NCI-H1436 (cell line): Measurements from ENCODE around the gene MRC1.

ENCODE experiments used
- DNase-seq: peaks from one replicate; lab custom pipeline; 2025; lab: John Stamatoyannopoulos, UW

Gene MRC1

GRCh38 chr10:17795813-17796594 is 13.1 kb upstream of the MRC1 start:
- no peak for DNase-seq

- DNase-seq, result no peak
Observed at GRCh38 chr10:17801507-17801906, 7.6 kb upstream of the MRC1 start.

- no peak for DNase-seq
Observed at GRCh38 chr10:17802350-17802749, 6.8 kb upstream of the MRC1 start.

- DNase-seq, result no peak
Observed at GRCh38 chr10:17802976-17803375, 6.2 kb upstream of the MRC1 start.

GRCh38 chr10:17805330-17805729 is 3.8 kb upstream of the MRC1 start:
- DNase-seq, result no peak

- DNase-seq, result no peak
Observed at GRCh38 chr10:17805921-17806577, 3.1 kb upstream of the MRC1 start.

- DNase-seq, result no peak
Observed at GRCh38 chr10:17811146-17811865, 2.2 kb downstream of the MRC1 start.

GRCh38 chr10:17814973-17815372 is 5.8 kb downstream of the MRC1 start:
- DNase-seq, result no peak

GRCh38 chr10:17816199-17816598 is 7.1 kb downstream of the MRC1 start:
- DNase-seq, result no peak

- DNase-seq, result no peak
Observed at GRCh38 chr10:17817316-17817715, 8.2 kb downstream of the MRC1 start.

GRCh38 chr10:17817790-17818189 is 8.6 kb downstream of the MRC1 start:
- DNase-seq, result no peak

- no peak for DNase-seq
Observed at GRCh38 chr10:17819836-17820235, 10.7 kb downstream of the MRC1 start.

- no peak for DNase-seq
Observed at GRCh38 chr10:17820943-17821342, 11.8 kb downstream of the MRC1 start.

- DNase-seq, result no peak
Observed at GRCh38 chr10:17821893-17822292, 12.7 kb downstream of the MRC1 start.

- DNase-seq, result no peak
Observed at GRCh38 chr10:17831341-17831740, 22.2 kb downstream of the MRC1 start.

GRCh38 chr10:17831896-17832295 is 22.7 kb downstream of the MRC1 start:
- no peak for DNase-seq

GRCh38 chr10:17833656-17834055 is 24.5 kb downstream of the MRC1 start:
- DNase-seq, result no peak

GRCh38 chr10:17835688-17836087 is 26.5 kb downstream of the MRC1 start:
- DNase-seq, result no peak

- no peak for DNase-seq
Observed at GRCh38 chr10:17836942-17837341, 27.8 kb downstream of the MRC1 start.

- no peak for DNase-seq
Observed at GRCh38 chr10:17838080-17838648, 29.0 kb downstream of the MRC1 start.

- DNase-seq, result no peak
Observed at GRCh38 chr10:17841050-17841449, 31.9 kb downstream of the MRC1 start.

GRCh38 chr10:17842641-17843040 is 33.5 kb downstream of the MRC1 start:
- DNase-seq, result no peak
